ENCODE results near the gene LIPT2.

GRCh38 chr11:74504100-74504691, 10.7 kb upstream of the LIPT2 start:
- TF ChIP-seq POLR2AphosphoS5 (IDR thresholded peaks at IDR 0.05; ENCODE audit: low read depth, low read length) (no peak), POLR2A (IDR thresholded peaks at IDR 0.05; ENCODE audit: low read depth, low read length) (no peak), TAF1 (IDR thresholded peaks at IDR 0.05; ENCODE audit: borderline replicate concordance, low read depth, low read length) (no peak)
